A673 (cell line): ENCODE results near the gene DMD. TPM values are rescaled to one million over a fixed set of nuclear protein-coding genes. Genes with fewer than 3 reads are reported as not detected.

ENCODE experiments used
- BruUV-seq: library from RNA; stranded (reverse); fragments of 400-500 nt; replicated peaks from 2 replicates; lab custom pipeline; 2021; lab: Mats Ljungman, UMichigan
- CTCF ChIA-PET: fragments of 300-600 bp; sonication (Branson Sonifier 250); formaldehyde crosslinking; loops from one replicate; lab custom pipeline; 2022; ENCODE audit warnings: antibody characterized with exemption; lab: Charles Lee
- POLR2A ChIA-PET: fragments of 300-600 bp; sonication (Branson Sonifier 250); formaldehyde crosslinking; loops from one replicate; lab custom pipeline; 2022; ENCODE audit warnings: antibody characterized with exemption; ENCODE audit not compliant: low non-redundant PET; lab: Charles Lee
- DNase-seq: peaks from one replicate; pipeline ENCODE4 v3.0.0-alpha.2; 2015; ENCODE audit warnings: low spot score
- H3K27ac ChIP-seq: fragments of 200-600 bp; sonication (generic); 2 replicates; pipeline ENCODE4 v1.5.1; 2016; ENCODE audit warnings: mixed run types, low read depth, mild to moderate bottlenecking, mixed read lengths, antibody characterized with exemption, low read length; ENCODE audit not compliant: poor library complexity, severe bottlenecking
- H3K27me3 ChIP-seq: fragments of 200-600 bp; sonication (generic); replicated peaks from 2 replicates; pipeline ENCODE4 v1.6.1; 2017; ENCODE audit warnings: mixed run types, low read depth, mild to moderate bottlenecking, mixed read lengths, antibody characterized with exemption, low read length; ENCODE audit not compliant: insufficient read depth, poor library complexity
- H3K36me3 ChIP-seq: fragments of 200-600 bp; sonication (generic); 2 replicates; pipeline ENCODE4 v1.6.1; 2016; ENCODE audit warnings: mixed run types, mild to moderate bottlenecking, mixed read lengths, antibody characterized with exemption, low read length; ENCODE audit not compliant: insufficient read depth, poor library complexity, severe bottlenecking
- H3K4me1 ChIP-seq: fragments of 200-600 bp; sonication (generic); 2 replicates; pipeline ENCODE4 v1.6.1; 2017; ENCODE audit warnings: mixed run types, mild to moderate bottlenecking, mixed read lengths, antibody characterized with exemption, low read length; ENCODE audit not compliant: insufficient read depth, poor library complexity, severe bottlenecking
- H3K4me3 ChIP-seq: fragments of 200-600 bp; sonication (generic); 2 replicates; pipeline ENCODE4 v1.5.1; 2016; ENCODE audit warnings: low read depth, mixed run types, mild to moderate bottlenecking, mixed read lengths, low read length; ENCODE audit not compliant: poor library complexity, severe bottlenecking
- H3K9me3 ChIP-seq: fragments of 200-600 bp; sonication (generic); 2 replicates; pipeline ENCODE4 v1.6.1; 2016; ENCODE audit warnings: mixed run types, low read depth, mild to moderate bottlenecking, mixed read lengths, antibody characterized with exemption, low read length; ENCODE audit not compliant: poor library complexity, severe bottlenecking
- CTCF ChIP-seq: fragments of 300-800, 200-600 bp; sonication (generic); conservative IDR thresholded peaks from 2 replicates; pipeline ENCODE4 v1.5.1; 2017; ENCODE audit warnings: low read depth, mild to moderate bottlenecking, antibody characterized with exemption, low read length, moderate library complexity, mixed read lengths
- EZH2 ChIP-seq: fragments of 200-600 bp; sonication (generic); IDR thresholded peaks from 2 replicates; pipeline ENCODE4 v1.6.1; 2017; ENCODE audit warnings: borderline replicate concordance, low read depth, mild to moderate bottlenecking, mixed read lengths, antibody characterized with exemption, low read length; ENCODE audit not compliant: poor library complexity, severe bottlenecking
- intact Hi-C: fragments of 100-400 bp; cut with micrococcal nuclease; formaldehyde crosslinking; loops from one replicate; pipeline ENCODE4 v1.10.0; 2022; ENCODE audit not compliant: unreplicated experiment
- total RNA-seq: library from RNA; stranded (reverse); gene quantifications from 2 replicates; pipeline ENCODE4 v1.2.3, GENCODE V29; 2021

Gene DMD
- total RNA-seq, 1 experiment from 2014 or later, result 5.4 TPM

DNA sequence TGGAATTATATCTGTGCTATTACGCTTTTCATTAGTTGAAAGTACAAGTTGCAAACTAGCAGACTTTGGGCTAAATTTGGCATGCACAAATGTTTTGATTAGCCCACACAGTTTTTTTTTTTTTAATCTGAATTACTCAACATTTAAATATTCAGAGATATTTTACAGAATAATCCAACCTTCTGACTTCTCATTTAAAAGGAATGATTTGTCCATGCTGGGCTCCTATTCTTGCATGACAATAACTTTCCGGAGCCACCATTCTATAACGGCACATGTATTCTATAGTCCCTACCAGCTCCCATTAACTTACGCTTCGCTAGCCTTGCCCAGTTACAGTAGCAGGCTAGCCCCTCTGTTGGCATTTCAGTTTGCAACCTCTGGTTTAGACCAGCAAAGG is 1920.2 kb downstream of the DMD start:
- H3K27me3 ChIP-seq, result no peaks in the 10 kb centered on the region
- H3K27ac ChIP-seq, result no peak overlapping the region
- no TSS peak for BruUV-seq
- no peaks in the 10 kb centered on the region for H3K4me1 ChIP-seq
- ChIA-PET POLR2A (no interaction called here), CTCF (no interaction called here)
- no peaks in the 10 kb centered on the region for H3K36me3 ChIP-seq
- intact Hi-C loops, result loop anchor here (5.0 kb wide), 1 partner anchor 254 kb away; no protein-coding TSS in a partner anchor
- no peak overlapping the region for H3K4me3 ChIP-seq
- no peak for DNase-seq
- TF ChIP-seq EZH2 (no peak), CTCF (no peak)
- no peaks in the 10 kb centered on the region for H3K9me3 ChIP-seq

GRCh38 chrX:31287861-31288260 is 1923.5 kb downstream of the DMD start:
- intact Hi-C loops, result no loop called here
- no TSS peak for BruUV-seq
- Histone ChIP-seq H3K9me3 (no peaks in the 10 kb centered on the region), H3K36me3 (no peaks in the 10 kb centered on the region), H3K4me3 (no peak overlapping the region), H3K4me1 (no peaks in the 10 kb centered on the region), H3K27me3 (no peaks in the 10 kb centered on the region), H3K27ac (no peak overlapping the region)
- CTCF ChIA-PET, result no interaction called here
- POLR2A ChIA-PET, result no interaction called here
- no peak for TF ChIP-seq CTCF
- TF ChIP-seq EZH2, result no peak
- DNase-seq, result no peak

DNA sequence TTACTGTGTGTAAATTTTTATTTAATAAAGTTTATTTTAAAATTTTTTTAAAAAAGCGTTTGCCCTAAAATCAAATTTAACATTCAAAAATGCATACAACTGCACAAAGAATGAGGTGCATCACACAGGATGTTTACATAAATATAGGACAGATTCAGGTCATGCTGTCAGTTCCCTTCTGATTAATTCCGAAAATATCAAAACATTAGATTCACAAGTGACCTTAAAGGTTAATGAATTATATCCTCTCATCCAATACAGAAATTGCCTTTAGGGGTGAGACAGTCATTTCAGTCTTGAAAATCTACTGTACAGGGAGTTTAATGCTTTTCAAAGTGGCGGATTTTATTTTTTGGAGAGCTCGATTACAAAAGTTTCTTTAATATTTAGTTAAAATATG is 1930.8 kb downstream of the DMD start:
- POLR2A ChIA-PET, result no interaction called here
- Histone ChIP-seq H3K9me3 (no peaks in the 10 kb centered on the region), H3K27ac (no peak overlapping the region), H3K36me3 (no peaks in the 10 kb centered on the region), H3K4me3 (no peak overlapping the region), H3K27me3 (no peaks in the 10 kb centered on the region), H3K4me1 (no peaks in the 10 kb centered on the region)
- intact Hi-C loops, result no loop called here
- CTCF ChIA-PET, result no interaction called here
- no peak for TF ChIP-seq CTCF
- no peak for TF ChIP-seq EZH2
- no peak for DNase-seq
- no TSS peak for BruUV-seq
